HG03575 (cell line): ENCODE results near the gene POU6F1.

Source experiments
- ATAC-seq: cut with Tn5 transposase; IDR thresholded peaks from one replicate; pipeline ENCODE4 v1.9.1; 2021; ENCODE audit not compliant: unreplicated experiment, insufficient number of reproducible peaks, low FRiP score; ENCODE audit errors: extremely low read depth

POU6F1 gene

DNA sequence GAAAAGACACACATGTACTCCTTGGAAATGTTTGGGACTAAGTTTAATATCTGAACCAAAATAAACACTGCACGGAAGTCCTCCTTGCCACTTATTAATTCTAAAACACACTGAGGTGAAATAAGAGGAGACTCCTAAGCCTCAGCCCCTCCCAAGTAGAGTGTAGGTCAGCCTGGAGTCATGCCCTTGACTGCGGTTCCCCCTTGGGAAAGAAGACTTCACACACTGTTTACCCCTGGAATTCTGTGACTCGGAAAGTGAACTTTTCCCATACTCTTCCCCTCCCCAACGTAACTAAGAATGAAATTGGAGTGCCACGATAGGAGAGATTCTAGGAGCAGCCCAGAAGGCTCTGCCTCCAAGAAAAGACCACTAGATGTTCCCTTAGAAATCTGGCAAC is 36.3 kb downstream of the POU6F1 start:
- no peak for ATAC-seq

DNA sequence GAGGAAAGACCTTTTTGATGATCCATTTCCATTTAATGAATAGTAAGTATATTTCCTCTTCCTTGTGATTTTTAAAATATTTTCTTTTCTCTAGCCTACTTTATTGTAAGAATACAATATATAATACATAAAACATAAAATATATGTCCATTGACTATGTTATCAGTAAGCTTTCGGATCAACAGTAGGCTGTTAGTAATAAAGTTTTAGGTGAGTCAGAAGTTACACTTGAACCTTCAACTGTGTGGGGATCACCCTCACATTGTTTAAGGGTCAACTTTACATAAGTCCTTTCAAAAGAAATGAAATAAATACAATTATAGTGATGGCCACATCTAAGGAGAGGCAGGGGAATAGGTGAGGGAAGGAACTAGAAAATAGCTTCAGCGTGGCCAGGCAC is 40.0 kb downstream of the POU6F1 start:
- ATAC-seq = no peak

DNA sequence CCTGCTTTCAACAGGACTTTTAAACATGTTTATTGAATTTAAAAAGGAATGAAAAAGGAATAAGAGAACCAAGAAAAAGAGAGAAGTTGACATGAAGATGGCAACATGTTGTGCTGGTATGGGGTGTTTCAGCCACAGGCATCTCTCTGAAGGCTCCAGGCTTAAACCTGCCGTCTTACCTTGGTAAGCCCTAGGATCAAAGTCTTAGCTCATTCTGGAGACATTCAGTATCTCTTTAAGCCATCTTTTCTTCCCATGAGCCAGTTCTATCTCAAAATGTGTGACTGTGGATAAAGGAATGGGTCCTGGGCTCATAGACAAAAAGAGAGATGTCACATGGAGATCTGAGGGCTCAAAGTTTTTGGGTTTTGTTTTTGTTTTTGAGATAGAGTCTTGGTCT is 43.4 kb downstream of the POU6F1 start:
- no peak for ATAC-seq

DNA sequence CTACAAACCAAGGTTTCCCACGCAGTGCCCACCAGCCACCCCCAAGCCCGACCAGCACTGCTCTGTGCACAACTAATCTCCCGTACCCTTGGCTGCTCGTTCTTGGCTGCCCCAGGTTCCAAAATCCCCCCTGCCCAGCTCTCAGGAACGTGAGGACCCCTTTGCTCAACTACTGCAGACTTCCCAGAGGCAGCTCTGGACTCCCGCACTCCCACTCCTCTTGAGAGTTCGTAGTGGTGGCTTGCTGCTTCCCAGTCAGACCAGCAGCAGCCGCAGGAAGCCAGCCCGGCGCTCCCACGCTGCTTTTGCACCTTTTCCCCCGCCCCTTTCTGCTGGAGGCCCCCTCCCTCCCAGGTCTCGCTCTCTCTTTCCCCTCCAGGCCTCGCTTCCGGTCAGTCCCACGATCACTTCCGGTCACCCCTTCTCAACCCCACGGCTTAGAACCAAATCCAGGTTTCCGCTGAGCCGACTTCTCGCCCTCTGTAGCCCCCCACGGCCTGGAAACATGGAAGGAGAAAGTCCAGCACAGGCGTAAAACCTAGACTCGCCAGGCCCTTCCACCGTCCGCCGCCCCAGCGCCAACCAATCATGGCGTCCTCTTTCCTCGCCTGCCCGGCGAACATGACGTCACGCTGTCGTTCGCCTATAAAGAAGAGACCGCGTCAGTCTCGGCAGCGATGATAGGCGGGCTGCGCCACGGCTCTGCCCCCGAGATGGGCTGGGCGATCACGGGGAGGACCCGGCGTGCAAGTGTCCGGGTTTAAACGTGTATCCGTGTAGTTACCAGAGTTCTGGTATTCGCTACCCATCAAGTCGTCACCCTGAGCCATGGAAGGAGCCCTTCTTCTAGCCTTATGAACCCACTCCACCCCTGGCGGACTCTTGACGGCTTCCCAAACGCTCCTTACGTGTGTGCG is 45.1 kb downstream of the POU6F1 start, which contains the start of gene TFCP2:
Gene TFCP2 (minus strand): TSS at position 621 of the 917 bp plus-strand sequence. CDS start 713 bp downstream, outside the sequence.
- ATAC-seq = peak; percentile 48

- no peak for ATAC-seq
Observed at GRCh38 chr12:51171884-51172514, 45.9 kb downstream of the POU6F1 start.

DNA sequence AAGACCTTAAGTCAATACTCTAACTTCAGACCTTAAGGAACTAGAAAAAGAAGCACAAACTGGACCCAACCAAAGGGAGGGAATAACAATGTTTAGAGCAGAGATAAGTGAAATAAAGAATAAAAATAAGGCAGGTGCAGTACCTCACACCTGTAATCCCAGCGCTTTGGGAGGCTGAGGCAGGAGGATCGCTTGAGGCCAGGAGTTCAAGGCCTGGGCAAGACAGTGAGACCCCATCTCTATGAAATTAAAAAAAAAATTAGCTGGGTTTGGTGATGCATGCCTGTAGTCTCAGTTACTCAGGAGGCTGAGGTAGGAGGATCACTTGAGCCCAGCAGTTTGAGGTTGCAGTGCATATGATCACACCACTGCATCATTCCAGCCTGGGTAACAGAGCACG is 54.1 kb downstream of the POU6F1 start:
- ATAC-seq = no peak

GRCh38 chr12:51162217-51162616 is 55.6 kb downstream of the POU6F1 start:
- ATAC-seq = no peak

DNA sequence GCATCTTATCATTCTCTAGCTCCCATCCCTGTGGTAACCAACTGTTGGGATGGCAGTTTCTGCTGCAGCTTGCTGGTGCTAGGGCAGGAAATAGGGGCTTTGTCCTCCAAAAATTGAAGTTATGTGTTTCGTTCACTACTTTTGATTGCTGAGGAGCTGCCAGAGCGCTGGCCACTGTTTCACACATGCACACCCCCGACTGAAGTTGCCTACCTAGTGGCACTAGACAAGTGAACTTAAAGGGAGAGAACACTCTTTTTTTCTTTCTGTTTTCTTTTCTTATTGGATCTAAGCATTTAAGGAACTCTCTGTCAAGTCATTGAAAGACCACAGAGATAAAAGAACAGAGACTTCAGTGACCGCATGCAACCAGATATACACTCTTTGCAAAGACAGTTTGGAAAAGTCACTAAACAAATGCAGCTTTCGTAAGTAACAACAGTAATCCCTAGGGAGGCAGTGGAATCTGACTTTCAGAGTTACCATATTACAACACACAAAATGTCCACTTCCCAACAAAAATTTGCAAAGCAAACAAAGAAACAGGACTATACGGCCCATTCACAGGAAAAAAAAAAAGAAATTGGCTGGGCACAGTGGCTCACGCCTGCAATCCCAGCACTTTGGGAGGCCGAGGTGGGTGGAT is 56.9 kb downstream of the POU6F1 start:
- no peak for ATAC-seq

DNA sequence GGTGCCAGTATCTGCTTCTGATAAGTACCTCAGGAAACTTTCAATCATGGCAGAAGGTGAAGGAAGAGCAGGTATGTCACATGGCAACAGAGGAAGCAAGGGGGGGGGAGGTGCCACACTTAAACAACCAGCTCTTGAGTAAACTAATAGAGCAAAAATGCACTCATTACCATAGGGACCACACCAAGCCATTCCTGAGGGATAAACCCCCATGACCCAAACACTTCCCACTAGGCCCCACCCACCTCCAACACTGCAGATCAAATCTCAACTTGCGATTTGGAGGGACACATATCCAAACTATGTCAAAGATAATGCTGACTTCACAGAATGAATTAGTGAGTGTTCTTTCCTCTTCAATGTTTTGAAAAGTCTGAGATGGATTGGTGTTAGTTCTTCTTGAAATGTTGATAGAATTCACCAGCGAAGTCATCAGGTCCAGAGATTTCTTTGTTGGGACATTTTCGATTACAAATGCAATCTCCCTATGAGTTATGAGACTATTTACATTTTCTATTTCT is 61.6 kb downstream of the POU6F1 start:
- no peak for ATAC-seq

GRCh38 chr12:51152953-51153352 is 64.9 kb downstream of the POU6F1 start:
- no peak for ATAC-seq

GRCh38 chr12:51150777-51151176 is 67.1 kb downstream of the POU6F1 start:
- no peak for ATAC-seq

DNA sequence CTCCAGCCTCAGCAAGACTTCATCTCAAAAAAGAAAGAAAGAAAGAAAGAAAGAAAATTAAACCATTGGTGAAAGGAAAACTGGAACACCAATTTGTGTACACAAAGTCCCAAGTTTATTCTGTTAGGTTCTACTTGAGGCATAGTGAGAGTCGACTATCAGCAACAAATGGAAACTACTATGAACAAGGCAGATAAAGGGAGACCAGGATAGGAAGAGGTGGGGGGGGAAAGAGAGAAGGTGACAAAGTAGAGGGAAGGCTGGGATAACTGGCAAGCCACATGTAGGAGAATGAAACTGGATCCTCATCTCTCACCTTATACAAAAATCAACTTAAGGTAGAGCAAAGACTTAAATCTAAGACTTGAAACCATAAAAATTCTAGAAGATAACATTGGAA is 70.6 kb downstream of the POU6F1 start:
- no peak for ATAC-seq

GRCh38 chr12:51139292-51139844 is 78.5 kb downstream of the POU6F1 start:
- ATAC-seq = no peak
